ENCODE measurements around the gene GAL. TPM values are rescaled to one million over a fixed set of nuclear protein-coding genes. Genes with fewer than 3 reads are reported as not detected.

The GAL gene
- total and polyA plus RNA-seq, 2 of the 8 experiments (the other 6 are each of a cell fraction or from before 2014, with no cell fraction given) = 81.8 to 233 TPM

GRCh38 chr11:68714060-68714856 is 29.9 kb downstream of the GAL start:
- no peak for FAIRE-seq

More at GRCh38 chr11:68714060-68714856, 29.9 kb downstream of the GAL start:
- POLR2A ChIA-PET (ENCODE audit: partially characterized antibody) = interaction anchor here (1.2 to 1.6 kb wide), 2 partner anchors 23 to 31 kb away, joined by 3 to 4 read pairs; no protein-coding TSS in a partner anchor
- Histone ChIP-seq H3K79me1 (ENCODE audit: low read depth, low read length) (no peaks in the 10 kb centered on the region), H3K36me3 (ENCODE audit: control insufficient read depth in 2 of 4, insufficient read depth in 4 of 4, low read length in 3 of 4) (peaks cover 0 to 3% (median 0%) of the 10 kb centered on the region in 4 experiments; a peak in 1 of 8 replicates), H3K4me3 (ENCODE audit: extremely low read depth in 1 of 4, insufficient read depth in 2 of 4, low read depth in 3 of 4, low read length in 4 of 4) (no peak overlapping the region), H2AK5ac (ENCODE audit: low read depth, low read length) (no peak overlapping the region), H3K9ac (replicated peaks in 1 of 4; ENCODE audit: extremely low read depth in 1 of 4, low read depth in 3 of 4, low read length in 3 of 4) (no peak overlapping the region), H3K9me3 (ENCODE audit: insufficient read depth in 2 of 2, low read depth in 1 of 2, low read length in 1 of 2) (no peaks in the 10 kb centered on the region), H4K5ac (ENCODE audit: insufficient read length, low read depth, low read length) (no peak overlapping the region), H2BK15ac (ENCODE audit: low read length) (no peak overlapping the region), H3K23ac (ENCODE audit: insufficient read length) (no peak overlapping the region), H3K18ac (ENCODE audit: extremely low read depth, low read length) (no peak overlapping the region), H2BK12ac (ENCODE audit: low read depth, low read length) (no peak overlapping the region), H3K4me2 (ENCODE audit: insufficient read depth in 1 of 2, low read depth in 2 of 2, low read length in 2 of 2) (no peak overlapping the region), H3K4me1 (replicated peaks in 1 of 4; ENCODE audit: control insufficient read depth in 3 of 4, insufficient read depth in 4 of 4, low read length in 3 of 4) (peaks cover 0 to 7% (median 1%) of the 10 kb centered on the region in 4 experiments; a peak in 4 of 7 replicates), H2BK120ac (replicated peaks; ENCODE audit: low read depth, low read length) (no peak overlapping the region), H2BK20ac (ENCODE audit: low read length) (peak overlapping the region; percentile 38; the same call in 1 of the 2 replicates), H4K91ac (replicated peaks; ENCODE audit: insufficient read length, low read length) (no peak overlapping the region), H3K79me2 (ENCODE audit: control insufficient read depth in 1 of 2, insufficient read depth in 2 of 2, low read length in 2 of 2) (no peaks in the 10 kb centered on the region), H3K23me2 (ENCODE audit: low read depth, low read length) (peaks cover 4% of the 10 kb centered on the region; the same call in 1 of the 2 replicates), H2AFZ (ENCODE audit: low read length) (no peak overlapping the region), H3K27me3 (replicated peaks in 1 of 4; ENCODE audit: control insufficient read depth in 3 of 4, extremely low read depth in 1 of 4, insufficient read depth in 3 of 4, low read length in 3 of 4) (no peaks in the 10 kb centered on the region), H4K20me1 (replicated peaks in 1 of 2; ENCODE audit: control insufficient read depth in 1 of 2, insufficient read depth in 2 of 2, low read length in 2 of 2) (peaks cover 0 to 3% of the 10 kb centered on the region in 2 experiments), H3K14ac (ENCODE audit: insufficient read length) (no peak overlapping the region), H3K56ac (replicated peaks; ENCODE audit: insufficient read length, low read depth, low read length) (no peak overlapping the region), H4K8ac (ENCODE audit: extremely low read depth, insufficient read depth, low read length) (no peak overlapping the region), H2BK5ac (ENCODE audit: low read depth, low read length) (no peak overlapping the region), H3K27ac (ENCODE audit: low read depth, low read length) (no peak overlapping the region), H3K4ac (replicated peaks; ENCODE audit: insufficient read length, low read depth, low read length) (no peak overlapping the region)
- CTCF ChIA-PET (ENCODE audit: partially characterized antibody) = interaction anchor here (0.7 to 3.9 kb wide), 5 partner anchors 11 to 103 kb away, joined by 4 to 12 read pairs (median 6); no protein-coding TSS in a partner anchor
- 93 to 100% methylated on average over 1 to 23 of the region's 23 CpGs for WGBS, 2 experiments (ENCODE audit: extremely low coverage in 1 of 2, insufficient coverage in 1 of 2, insufficient read length in 1 of 2, insufficient replicate concordance in 2 of 2, low coverage in 1 of 2, low lambda C conversion rate in 2 of 2, missing lambda C conversion rate in 1 of 2)
- DNase-seq (ENCODE audit: low read depth in 1 of 2, low spot score in 2 of 2) = no peak
- TF ChIP-seq MAX (IDR thresholded peaks at IDR 0.05) (no peak), JUND (IDR thresholded peaks at IDR 0.05; ENCODE audit: low read length) (no peak)
